Activated naive CD4-positive, alpha-beta T cell treated with anti-CD3 and anti-CD28 coated beads for 36 hours (primary cell): ENCODE data around the gene TJP2. TPM values are rescaled to one million over a fixed set of nuclear protein-coding genes. Genes with fewer than 3 reads are reported as not detected.
A peak's percentile ranks its signal among the peaks of the same experiment; 100 is the strongest.

ENCODE experiments used
- CTCF ChIA-PET: fragments of 350-600 bp; sonication (Branson Sonifier 250); formaldehyde crosslinking; loops from one replicate; lab custom pipeline; 2021; ENCODE audit warnings: antibody characterized with exemption; lab: Charles Lee
- DNase-seq: peaks from one replicate; pipeline ENCODE4 v3.0.0-alpha.2; 2020
- H3K27ac Mint-ChIP-seq: one replicate; pipeline ENCODE4 v1.8.0; 2021; ENCODE audit warnings: mild to moderate bottlenecking, mixed read lengths
- H3K27me3 Mint-ChIP-seq: one replicate; pipeline ENCODE4 v1.8.0; 2021; ENCODE audit warnings: low read depth, mixed read lengths
- H3K36me3 Mint-ChIP-seq: one replicate; pipeline ENCODE4 v1.8.0; 2021; ENCODE audit warnings: low read depth, mixed read lengths
- H3K4me1 Mint-ChIP-seq: one replicate; pipeline ENCODE4 v1.8.0; 2021; ENCODE audit warnings: low read depth, mixed read lengths
- H3K4me3 Mint-ChIP-seq: one replicate; pipeline ENCODE4 v1.8.0; 2021; ENCODE audit warnings: mild to moderate bottlenecking, moderate library complexity, mixed read lengths
- H3K9me3 Mint-ChIP-seq: one replicate; pipeline ENCODE4 v1.8.0; 2021; ENCODE audit warnings: mixed read lengths
- intact Hi-C: fragments of 100-400 bp; cut with micrococcal nuclease; formaldehyde crosslinking; loops from one replicate; pipeline ENCODE4 v1.15.1; 2023
- total RNA-seq, 2 experiments: library from RNA; stranded (reverse); gene quantifications; one replicate each; pipeline ENCODE4 v1.2.3, GENCODE V29; 2021

The TJP2 gene
- total RNA-seq, 2 experiments from 2014 or later: 7.6 to 9.1 TPM

- Mint-ChIP-seq H3K27me3 (peaks cover 12% of the 10 kb centered on the region), H3K4me3 (no peak overlapping the region), H3K27ac (peak overlapping the region; percentile 17), H3K36me3 (peaks cover 3% of the 10 kb centered on the region), H3K4me1 (peaks cover 38% of the 10 kb centered on the region), H3K9me3 (no peaks in the 10 kb centered on the region)
- CTCF ChIA-PET: interaction anchor here (0.9 to 1.5 kb wide), 4 partner anchors 11 to 152 kb away, joined by 3 to 6 read pairs (median 4); no protein-coding TSS in a partner anchor
- DNase-seq: no peak
- intact Hi-C loops: no loop called here
Observed at GRCh38 chr9:69180200-69180599, 6.1 kb downstream of the TJP2 start.

GRCh38 chr9:69180670-69181069 lies 6.6 kb downstream of the TJP2 start:
- H3K27ac Mint-ChIP-seq: no peak overlapping the region
- intact Hi-C loops: no loop called here
- no peaks in the 10 kb centered on the region for H3K9me3 Mint-ChIP-seq
- H3K4me1 Mint-ChIP-seq: peaks cover 33% of the 10 kb centered on the region
- CTCF ChIA-PET: interaction anchor here (0.9 to 1.5 kb wide), 4 partner anchors 11 to 152 kb away, joined by 3 to 6 read pairs (median 4); no protein-coding TSS in a partner anchor
- peak; percentile 81 for DNase-seq
- peaks cover 9% of the 10 kb centered on the region for H3K27me3 Mint-ChIP-seq
- peaks cover 3% of the 10 kb centered on the region for H3K36me3 Mint-ChIP-seq
- H3K4me3 Mint-ChIP-seq: no peak overlapping the region

- Mint-ChIP-seq H3K9me3 (no peaks in the 10 kb centered on the region), H3K27ac (no peak overlapping the region), H3K36me3 (peaks cover 3% of the 10 kb centered on the region), H3K4me1 (peaks cover 24% of the 10 kb centered on the region), H3K27me3 (no peaks in the 10 kb centered on the region), H3K4me3 (no peak overlapping the region)
- intact Hi-C loops: no loop called here
- CTCF ChIA-PET: interaction anchor here (0.8 to 1.3 kb wide), 3 partner anchors 9 to 133 kb away, joined by 3 to 9 read pairs (median 3); no protein-coding TSS in a partner anchor
- DNase-seq: no peak
Observed at GRCh38 chr9:69181908-69182353, 7.9 kb downstream of the TJP2 start.

DNA sequence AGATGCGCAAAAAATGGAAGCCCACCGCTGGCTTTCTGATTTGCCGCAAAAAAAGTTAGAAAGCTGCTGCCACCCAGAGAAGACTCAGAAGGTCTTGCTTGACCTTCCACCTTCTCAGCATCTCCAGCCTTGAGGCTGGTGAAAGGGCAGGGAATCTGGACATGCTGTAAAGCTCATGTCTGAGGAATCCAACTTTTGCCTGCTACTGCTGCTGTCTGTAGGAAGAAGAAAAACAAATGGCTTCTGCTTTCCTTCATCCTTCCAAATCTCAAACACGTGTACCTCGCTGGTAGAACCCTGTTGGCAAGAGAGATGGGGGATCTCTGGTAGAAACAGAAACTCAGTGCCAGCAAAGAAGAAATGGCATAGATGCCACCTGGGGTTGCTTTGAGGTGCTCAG lies 10.2 kb downstream of the TJP2 start:
- DNase-seq: no peak
- Mint-ChIP-seq H3K27me3 (no peaks in the 10 kb centered on the region), H3K27ac (no peak overlapping the region), H3K4me3 (no peak overlapping the region), H3K9me3 (no peaks in the 10 kb centered on the region), H3K4me1 (peaks cover 18% of the 10 kb centered on the region), H3K36me3 (peaks cover 3% of the 10 kb centered on the region)
- CTCF ChIA-PET: interaction anchor here (1.1 to 1.8 kb wide), 2 partner anchors 9 to 11 kb away, joined by 4 to 8 read pairs; no protein-coding TSS in a partner anchor
- intact Hi-C loops: no loop called here

DNA sequence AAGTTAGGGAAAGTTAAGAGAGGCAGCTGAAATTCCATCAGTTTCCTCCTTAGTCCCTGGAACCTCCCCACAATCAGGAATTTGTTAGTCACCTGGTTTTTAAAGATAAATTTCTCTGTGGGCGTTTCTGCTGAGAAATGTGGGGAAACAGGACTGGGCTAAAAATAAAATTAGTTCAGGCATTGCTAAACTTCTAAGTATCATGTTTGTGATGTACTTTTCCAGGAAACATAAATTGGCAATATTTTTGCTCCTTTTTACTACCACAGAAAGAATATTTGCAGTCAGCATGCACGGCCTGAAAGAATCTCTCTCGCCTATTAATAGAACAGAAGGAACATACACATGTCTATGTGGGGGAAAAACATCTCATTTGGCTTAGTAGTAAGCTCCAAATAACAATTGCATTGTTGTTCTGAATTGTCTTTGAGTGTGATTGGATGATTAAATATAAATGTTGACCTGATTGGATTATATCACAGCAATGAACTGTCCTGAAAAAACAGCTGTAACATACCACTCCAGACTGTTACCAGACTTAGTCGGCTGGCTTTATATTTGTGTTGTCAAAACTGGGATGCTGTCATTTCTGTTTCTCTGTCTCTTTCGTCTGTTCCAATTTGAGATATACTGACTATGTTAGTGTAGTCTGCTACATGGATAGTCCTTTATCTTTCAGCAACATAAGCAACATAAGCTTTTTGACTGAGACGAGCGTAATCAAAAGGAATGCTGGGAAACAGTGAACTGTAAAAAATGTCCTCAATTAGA lies 12.9 kb downstream of the TJP2 start:
- peaks cover 11% of the 10 kb centered on the region for H3K4me1 Mint-ChIP-seq
- H3K27ac Mint-ChIP-seq: no peak overlapping the region
- intact Hi-C loops: no loop called here
- H3K4me3 Mint-ChIP-seq: no peak overlapping the region
- no peak for DNase-seq
- H3K36me3 Mint-ChIP-seq: peaks cover 2% of the 10 kb centered on the region
- CTCF ChIA-PET: interaction anchor here (0.5 to 1.4 kb wide), 3 partner anchors 134 to 162 kb away, joined by 4 to 6 read pairs (median 6); no protein-coding TSS in a partner anchor
- H3K9me3 Mint-ChIP-seq: no peaks in the 10 kb centered on the region
- H3K27me3 Mint-ChIP-seq: no peaks in the 10 kb centered on the region

DNA sequence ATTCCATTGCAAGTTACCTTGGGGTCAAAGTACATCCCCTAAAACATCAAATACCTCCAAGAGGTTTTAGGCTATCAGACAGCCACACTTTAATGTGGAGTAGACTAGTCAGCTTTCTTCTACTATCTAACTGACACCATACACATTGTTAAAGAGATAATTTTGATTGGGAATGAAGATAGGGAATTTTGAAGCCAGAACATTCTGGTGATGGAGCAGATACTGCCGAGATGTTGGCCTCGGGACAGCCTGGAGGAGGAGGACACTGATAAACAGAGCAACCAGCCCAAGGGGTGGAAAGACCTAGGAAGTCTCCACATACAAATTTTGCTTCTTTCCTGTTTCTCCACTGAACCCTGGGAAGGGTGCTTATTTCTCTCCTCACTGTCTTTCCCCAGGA lies 14.9 kb downstream of the TJP2 start:
- no peak overlapping the region for H3K27ac Mint-ChIP-seq
- peaks cover 12% of the 10 kb centered on the region for H3K4me1 Mint-ChIP-seq
- H3K4me3 Mint-ChIP-seq: no peak overlapping the region
- H3K27me3 Mint-ChIP-seq: no peaks in the 10 kb centered on the region
- intact Hi-C loops: no loop called here
- no peak for DNase-seq
- H3K36me3 Mint-ChIP-seq: no peaks in the 10 kb centered on the region
- CTCF ChIA-PET: no interaction called here
- no peaks in the 10 kb centered on the region for H3K9me3 Mint-ChIP-seq

DNA sequence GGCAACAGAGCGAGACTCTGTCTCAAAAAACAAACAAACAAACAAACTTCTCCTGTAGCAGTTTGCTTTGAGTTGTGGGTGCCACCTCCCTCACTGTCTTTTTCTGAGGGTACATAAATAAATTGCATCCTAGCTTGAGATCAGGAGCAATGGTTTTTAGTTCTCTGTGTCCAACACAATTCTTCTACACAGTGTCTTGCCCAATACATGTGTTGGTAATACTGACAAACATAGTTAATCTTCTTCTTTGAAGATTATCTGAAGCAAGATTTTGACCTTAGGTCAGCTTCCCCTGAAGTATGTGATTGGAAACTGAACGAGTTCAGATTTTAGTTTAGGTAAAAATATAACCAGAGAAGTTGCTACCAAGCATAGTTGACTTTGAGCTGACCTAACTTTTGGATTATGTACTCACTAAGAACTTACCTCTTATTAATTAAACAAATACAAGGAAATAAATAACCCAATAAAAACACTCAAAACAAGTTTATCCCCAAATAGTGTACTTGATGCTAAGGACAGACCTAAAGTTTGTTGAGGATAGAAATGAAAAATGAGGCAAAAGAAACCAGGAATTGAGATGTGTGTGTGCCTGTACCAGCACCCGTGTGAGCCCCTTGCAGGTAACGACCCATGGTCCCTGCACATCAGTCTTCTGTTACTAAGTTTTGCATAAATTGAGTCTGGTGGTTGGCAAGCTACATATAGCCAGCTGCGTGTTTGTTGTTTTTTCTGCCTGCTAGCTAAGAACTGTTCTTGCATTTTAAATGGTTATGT lies 16.2 kb downstream of the TJP2 start:
- CTCF ChIA-PET: interaction anchor here (0.7 to 7.6 kb wide), 6 partner anchors 8 to 155 kb away, joined by 3 to 121 read pairs (median 4); partner anchors contain the start of gene FXN
- H3K4me3 Mint-ChIP-seq: no peak overlapping the region
- intact Hi-C loops: loop anchor here (5.0 kb wide), 1 partner anchor 68 kb away; no protein-coding TSS in a partner anchor
- no peak for DNase-seq
- H3K36me3 Mint-ChIP-seq: no peaks in the 10 kb centered on the region
- no peaks in the 10 kb centered on the region for H3K9me3 Mint-ChIP-seq
- H3K4me1 Mint-ChIP-seq: peaks cover 12% of the 10 kb centered on the region
- H3K27me3 Mint-ChIP-seq: no peaks in the 10 kb centered on the region
- H3K27ac Mint-ChIP-seq: no peak overlapping the region

- no peaks in the 10 kb centered on the region for H3K36me3 Mint-ChIP-seq
- H3K9me3 Mint-ChIP-seq: no peaks in the 10 kb centered on the region
- DNase-seq: no peak
- intact Hi-C loops: loop anchor here (5.0 kb wide), 1 partner anchor 69 kb away; no protein-coding TSS in a partner anchor
- peaks cover 12% of the 10 kb centered on the region for H3K4me1 Mint-ChIP-seq
- no peak overlapping the region for H3K4me3 Mint-ChIP-seq
- CTCF ChIA-PET: interaction anchor here (0.7 to 7.6 kb wide), 7 partner anchors 8 to 304 kb away, joined by 3 to 121 read pairs (median 16); partner anchors contain the start of gene FXN
- no peaks in the 10 kb centered on the region for H3K27me3 Mint-ChIP-seq
- H3K27ac Mint-ChIP-seq: no peak overlapping the region
Observed at GRCh38 chr9:69190863-69191181, 16.7 kb downstream of the TJP2 start.

DNA sequence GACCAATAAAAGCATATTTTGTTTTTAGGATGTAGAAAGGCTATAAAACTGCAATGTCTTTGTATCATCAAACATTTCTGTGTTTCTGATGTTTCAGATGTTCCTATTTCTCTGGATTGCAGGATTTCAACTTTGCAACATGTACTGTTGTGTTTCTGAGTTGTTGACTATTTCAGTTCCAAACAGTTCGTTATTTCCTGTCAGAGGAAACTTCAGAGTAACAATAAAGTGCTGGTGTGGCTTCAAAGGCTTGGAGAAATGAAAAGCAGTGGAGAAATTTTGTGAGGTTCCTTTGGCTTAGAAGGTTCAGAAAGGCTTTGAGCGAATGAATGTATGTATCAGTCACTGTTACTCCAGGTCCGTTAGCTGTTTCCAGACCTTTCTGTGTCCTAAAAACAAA lies 17.2 kb downstream of the TJP2 start:
- intact Hi-C loops: loop anchor here (5.0 kb wide), 1 partner anchor 69 kb away; no protein-coding TSS in a partner anchor
- Mint-ChIP-seq H3K4me3 (no peak overlapping the region), H3K36me3 (no peaks in the 10 kb centered on the region), H3K27ac (no peak overlapping the region), H3K9me3 (no peaks in the 10 kb centered on the region), H3K27me3 (no peaks in the 10 kb centered on the region), H3K4me1 (peaks cover 12% of the 10 kb centered on the region)
- CTCF ChIA-PET: interaction anchor here (0.7 to 7.6 kb wide), 6 partner anchors 9 to 304 kb away, joined by 3 to 121 read pairs (median 16); partner anchors contain the start of gene FXN
- DNase-seq: no peak

DNA sequence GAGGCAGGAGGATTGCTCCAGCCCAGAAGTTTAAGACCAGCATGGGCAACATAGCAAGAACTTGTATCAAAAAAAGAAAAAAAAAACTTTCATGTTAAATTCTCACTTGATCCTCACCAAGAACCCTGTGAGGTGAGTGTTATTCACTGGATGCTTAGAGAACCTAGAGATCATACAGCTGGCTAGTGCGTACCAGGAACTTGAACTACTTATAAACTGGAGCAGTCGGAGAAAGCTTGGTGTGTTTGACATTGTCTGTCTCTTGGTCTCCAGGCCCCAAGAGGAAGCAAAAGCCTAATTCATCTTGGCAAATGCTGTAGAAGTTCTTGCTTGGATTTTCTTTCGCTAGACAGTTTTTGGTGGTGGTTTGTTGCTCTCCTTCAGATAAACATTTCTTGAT lies 18.1 kb downstream of the TJP2 start:
- Mint-ChIP-seq H3K36me3 (no peaks in the 10 kb centered on the region), H3K27me3 (no peaks in the 10 kb centered on the region), H3K4me1 (peaks cover 10% of the 10 kb centered on the region), H3K27ac (no peak overlapping the region), H3K9me3 (no peaks in the 10 kb centered on the region), H3K4me3 (no peak overlapping the region)
- intact Hi-C loops: loop anchor here (5.0 kb wide), 1 partner anchor 70 kb away; no protein-coding TSS in a partner anchor
- DNase-seq: no peak
- CTCF ChIA-PET: interaction anchor here (1.2 to 7.6 kb wide), 8 partner anchors 14 to 158 kb away, joined by 3 to 121 read pairs (median 12); partner anchors contain the start of genes FXN and TJP2

GRCh38 chr9:69193685-69194032 lies 19.6 kb downstream of the TJP2 start:
- Mint-ChIP-seq H3K27me3 (no peaks in the 10 kb centered on the region), H3K4me1 (peaks cover 10% of the 10 kb centered on the region), H3K36me3 (no peaks in the 10 kb centered on the region), H3K4me3 (no peak overlapping the region), H3K9me3 (no peaks in the 10 kb centered on the region), H3K27ac (no peak overlapping the region)
- intact Hi-C loops: loop anchor here (1.0 to 5.0 kb wide), 5 partner anchors 19 to 158 kb away; partner anchors contain the start of genes FXN and TJP2
- CTCF ChIA-PET: interaction anchor here (0.7 to 7.6 kb wide), 29 partner anchors 9 to 179 kb away, joined by 3 to 121 read pairs (median 4); partner anchors contain the start of genes FXN and TJP2
- peak; percentile 9 for DNase-seq
